Stomach (tissue), 9 donors: ENCODE results near the gene ZNF140. TPM values are rescaled to one million over a fixed set of nuclear protein-coding genes. Genes with fewer than 3 reads are reported as not detected.

Source experiments
- DNase-seq, 2 donors: peaks; one replicate each; pipeline versions ENCODE4 v3.0.0 to v3.0.0-alpha.2; 2013 to 2019
- H3K27ac ChIP-seq, 5 donors: fragments of 200-600 bp in 4 of 5; sonication (generic) in 4 of 5; one replicate each; pipeline ENCODE4 v1.5.1; 2013 to 2019; ENCODE audit warnings: mild to moderate bottlenecking in 1 of 5, moderate library complexity in 1 of 5
- H3K27me3 ChIP-seq, 3 donors: fragments of 200-600 bp; sonication (generic); one replicate each; pipeline ENCODE4 v1.5.1; 2017 to 2019; ENCODE audit warnings: mixed run types in 1 of 3
- H3K36me3 ChIP-seq, 4 donors: fragments of 200-600 bp; sonication (generic); 1 replicate in 3 of 4; 2 replicates in 1 of 4; pipeline ENCODE4 v1.5.1; 2016 to 2019
- H3K4me1 ChIP-seq, 4 donors: fragments of 200-600 bp; sonication (generic); one replicate each; pipeline ENCODE4 v1.5.1; 2016 to 2019
- H3K4me3 ChIP-seq, 4 donors: fragments of 200-600 bp; sonication (generic) in 3 of 4; one replicate each; pipeline ENCODE4 v1.5.1; 2016 to 2019; ENCODE audit warnings: mild to moderate bottlenecking in 1 of 4
- H3K9me3 ChIP-seq, 4 donors: fragments of 200-600 bp; sonication (generic); one replicate each; pipeline ENCODE4 v1.5.1; 2016 to 2019
- EP300 ChIP-seq: sonication (generic); formaldehyde crosslinking; IDR thresholded peaks from one replicate; pipeline ENCODE4 v1.6.1; 2017; ENCODE audit warnings: antibody characterized with exemption
- POLR2A ChIP-seq, 4 donors: fragments of 450-650 bp; IDR thresholded peaks; one replicate each; pipeline ENCODE4 v1.6.1; 2016; ENCODE audit warnings: antibody characterized with exemption in 4 of 4, control low read depth in 2 of 4, mild to moderate bottlenecking in 1 of 4, moderate library complexity in 1 of 4
- POLR2AphosphoS5 ChIP-seq, 3 donors: sonication (generic); formaldehyde crosslinking; IDR thresholded peaks; one replicate each; pipeline ENCODE4 v1.6.1; 2016; ENCODE audit warnings: antibody characterized with exemption in 3 of 3
- WGBS, 5 donors: extraction: QIAGEN DNeasy Blood & Tissue Kit in 3 of 5; methylation state at CpG; one replicate each; pipeline versions ENCODE4 v1.1.5 to v1.1.7; 2013 to 2018; 5-methylcytosine and 5-hydroxymethylcytosine counted together
- intact Hi-C: fragments of 100-400 bp; cut with DNase I; formaldehyde crosslinking; loops from one replicate; pipeline ENCODE4 v1.15.1; 2023; ENCODE audit warnings: low total_unique reads
- polyA plus RNA-seq, 3 donors: library from polyadenylated mRNA; stranded (reverse); fragments of 200-250 nt; gene quantifications; one replicate each; pipeline ENCODE4 v1.2.3, GENCODE V29; 2013
- total RNA-seq, 5 donors: library from RNA; depleted of rRNA; stranded (reverse); fragments of >200 nt; gene quantifications; one replicate each; pipeline versions ENCODE4 v1.1.0 to v1.2.3, GENCODE V29; 2014 to 2016
- TF ChIP-seq, protein P1 (sequence below), 7 experiments: fragments of 450-650 bp in 4 of 7; fragments of 200-600 bp in 3 of 7; sonication (generic) in 3 of 7; IDR thresholded peaks; one replicate each; pipeline ENCODE4 v1.5.1; 2016 to 2019; ENCODE audit warnings: antibody characterized with exemption in 7 of 7, control low read depth in 2 of 7, mild to moderate bottlenecking in 1 of 7
- donor health status: healthy with polysubstance abuse.
- donor health status: Bipolar disorder and iron deficiency.
- donor health status: healthy.

ZNF140 gene
- total and polyA plus RNA-seq, 8 donors: 2.3 to 43.3 (median 15.1) TPM

DNA sequence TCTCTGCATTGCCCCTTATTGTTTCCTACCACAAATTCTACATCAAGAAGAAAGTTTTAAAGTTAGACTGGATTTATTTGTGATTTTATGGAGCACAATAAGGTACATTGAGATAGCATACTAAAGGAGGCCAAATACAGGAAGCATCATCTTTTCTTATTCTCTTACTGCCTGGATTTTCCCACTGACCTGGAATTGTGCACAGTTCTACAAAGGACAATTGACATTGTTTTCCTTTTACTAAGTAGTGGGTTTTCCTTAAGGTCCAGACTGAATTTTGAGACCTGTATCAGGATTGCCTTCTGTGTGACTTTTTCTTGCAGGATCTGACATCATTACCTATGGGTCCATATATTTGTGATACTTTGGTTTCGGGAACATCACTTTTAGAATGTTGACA lies 18.8 kb upstream of the ZNF140 start:
- WGBS, 5 donors: 96 to 100% (median 100%) methylated on average over 1 of the region's 1 CpG
- Histone ChIP-seq H3K4me1 (no peaks in the 10 kb centered on the region), H3K9me3 (peaks cover 95 to 100% (median 99%) of the 10 kb centered on the region in 4 donors), H3K27ac (no peak overlapping the region), H3K4me3 (no peak overlapping the region), H3K36me3 (peaks cover 16 to 55% (median 22%) of the 10 kb centered on the region in 4 donors), H3K27me3 (no peaks in the 10 kb centered on the region)
- TF ChIP-seq POLR2AphosphoS5 (IDR thresholded peaks at IDR 0.05) (no peak), POLR2A (IDR thresholded peaks at IDR 0.05) (no peak), EP300 (no peak)
- TF ChIP-seq, protein P1, sequence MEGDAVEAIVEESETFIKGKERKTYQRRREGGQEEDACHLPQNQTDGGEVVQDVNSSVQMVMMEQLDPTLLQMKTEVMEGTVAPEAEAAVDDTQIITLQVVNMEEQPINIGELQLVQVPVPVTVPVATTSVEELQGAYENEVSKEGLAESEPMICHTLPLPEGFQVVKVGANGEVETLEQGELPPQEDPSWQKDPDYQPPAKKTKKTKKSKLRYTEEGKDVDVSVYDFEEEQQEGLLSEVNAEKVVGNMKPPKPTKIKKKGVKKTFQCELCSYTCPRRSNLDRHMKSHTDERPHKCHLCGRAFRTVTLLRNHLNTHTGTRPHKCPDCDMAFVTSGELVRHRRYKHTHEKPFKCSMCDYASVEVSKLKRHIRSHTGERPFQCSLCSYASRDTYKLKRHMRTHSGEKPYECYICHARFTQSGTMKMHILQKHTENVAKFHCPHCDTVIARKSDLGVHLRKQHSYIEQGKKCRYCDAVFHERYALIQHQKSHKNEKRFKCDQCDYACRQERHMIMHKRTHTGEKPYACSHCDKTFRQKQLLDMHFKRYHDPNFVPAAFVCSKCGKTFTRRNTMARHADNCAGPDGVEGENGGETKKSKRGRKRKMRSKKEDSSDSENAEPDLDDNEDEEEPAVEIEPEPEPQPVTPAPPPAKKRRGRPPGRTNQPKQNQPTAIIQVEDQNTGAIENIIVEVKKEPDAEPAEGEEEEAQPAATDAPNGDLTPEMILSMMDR (IDR thresholded peaks at IDR 0.05): no peak
- intact Hi-C loops: no loop called here
- no peak for DNase-seq

DNA sequence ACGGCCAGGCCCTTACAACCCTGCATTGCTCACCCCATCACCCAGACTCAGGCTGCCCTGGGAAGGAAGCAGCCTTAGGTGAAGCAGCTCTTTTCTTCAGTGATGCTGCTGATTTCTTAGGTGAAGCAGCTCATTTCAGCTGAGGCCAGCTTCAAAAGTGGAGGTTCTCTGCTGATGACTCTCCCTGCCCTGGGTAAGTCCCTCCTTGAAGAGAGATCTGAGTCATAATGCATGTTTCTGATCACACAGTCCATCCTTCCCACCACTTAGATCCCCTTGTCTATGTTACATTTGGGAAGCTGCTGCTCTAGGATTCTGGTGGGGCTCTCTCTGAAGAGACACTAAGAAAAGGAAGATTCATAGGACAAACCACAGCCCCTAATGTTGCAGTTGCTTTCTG lies 17.2 kb upstream of the ZNF140 start:
- WGBS, 5 donors: 93 to 100% (median 94%) methylated on average over 1 of the region's 1 CpG
- intact Hi-C loops: no loop called here
- Histone ChIP-seq H3K36me3 (peaks cover under 1 to 39% (median 6%) of the 10 kb centered on the region in 4 donors), H3K27ac (no peak overlapping the region), H3K4me3 (no peak overlapping the region), H3K9me3 (peaks cover 91 to 100% (median 99%) of the 10 kb centered on the region in 4 donors), H3K4me1 (no peaks in the 10 kb centered on the region), H3K27me3 (no peaks in the 10 kb centered on the region)
- TF ChIP-seq POLR2AphosphoS5 (IDR thresholded peaks at IDR 0.05) (no peak), EP300 (no peak), POLR2A (IDR thresholded peaks at IDR 0.05) (no peak)
- TF ChIP-seq, protein P1 (IDR thresholded peaks at IDR 0.05): no peak
- DNase-seq: no peak

DNA sequence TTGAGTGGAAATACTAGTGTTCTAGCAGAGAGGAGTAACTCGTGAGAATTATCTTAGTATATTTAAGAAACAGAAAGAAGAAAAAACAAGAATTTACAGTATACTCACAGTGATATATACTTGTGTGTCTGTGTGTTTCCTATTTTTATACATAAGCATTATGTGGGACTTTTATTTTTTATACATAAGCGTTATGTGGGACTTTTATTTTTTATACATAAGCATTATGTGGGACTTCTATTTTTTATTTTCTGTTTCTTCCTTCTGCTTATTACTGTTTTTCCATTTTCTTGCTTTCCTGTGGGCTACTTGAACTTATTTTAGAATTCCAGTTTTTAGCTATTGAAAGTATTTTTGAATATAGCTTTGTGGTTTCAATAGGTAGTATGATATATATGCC lies 6.9 kb upstream of the ZNF140 start:
- DNase-seq: no peak

DNA sequence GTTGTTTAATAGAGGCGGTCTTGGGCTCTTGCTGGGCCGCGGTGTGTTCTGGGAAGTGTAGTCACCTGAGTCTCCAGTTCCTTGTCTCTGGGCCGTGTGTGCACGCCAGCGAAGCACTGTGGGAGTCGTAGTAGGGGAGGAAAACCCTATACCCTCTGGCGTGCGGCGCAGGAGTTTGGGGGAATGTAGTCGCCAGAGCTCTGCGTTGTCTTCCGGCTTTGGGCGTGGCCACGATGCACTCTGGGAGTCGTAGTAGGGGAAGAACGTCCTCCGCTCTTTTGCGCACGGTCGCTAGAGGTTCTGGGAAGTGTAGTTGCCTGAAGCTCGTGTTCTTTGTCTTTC lies 726 bp upstream of the ZNF140 start:
- peak; percentile 97 to 100 for DNase-seq
- Histone ChIP-seq H3K4me3 (peak overlapping the region; percentile 69 to 86 (median 82)), H3K27ac (peak overlapping the region; percentile 89 to 99 (median 98)), H3K9me3 (peaks cover 45 to 84% (median 79%) of the 10 kb centered on the region in 4 donors), H3K27me3 (no peaks in the 10 kb centered on the region), H3K36me3 (peaks cover 17 to 33% (median 32%) of the 10 kb centered on the region in 4 donors), H3K4me1 (peaks cover 6 to 20% (median 10%) of the 10 kb centered on the region in 4 donors)
- intact Hi-C loops: no loop called here
- 0 to 1% (median 0%) methylated on average over 20 to 22 of the region's 22 CpGs for WGBS, 5 donors
- TF ChIP-seq POLR2AphosphoS5 (IDR thresholded peaks at IDR 0.05): peak; percentile 52 to 94 (median 91)
- no peak for TF ChIP-seq EP300

More for the DNA sequence above, 6.9 kb upstream of the ZNF140 start:
- no peak overlapping the region for H3K4me3 ChIP-seq
- no peak for TF ChIP-seq POLR2AphosphoS5 (IDR thresholded peaks at IDR 0.05)
- no peak for TF ChIP-seq EP300
- no peak for TF ChIP-seq POLR2A (IDR thresholded peaks at IDR 0.05)
- TF ChIP-seq, protein P1 (IDR thresholded peaks at IDR 0.05): no peak
- no peaks in the 10 kb centered on the region for H3K27me3 ChIP-seq
- intact Hi-C loops: no loop called here
- 85 to 94% (median 89%) methylated on average over 2 of the region's 2 CpGs for WGBS, 5 donors
- H3K36me3 ChIP-seq: no peaks in the 10 kb centered on the region
- H3K4me1 ChIP-seq: no peaks in the 10 kb centered on the region
- H3K9me3 ChIP-seq: peaks cover 56 to 100% (median 95%) of the 10 kb centered on the region in 4 donors
- no peak overlapping the region for H3K27ac ChIP-seq

DNA sequence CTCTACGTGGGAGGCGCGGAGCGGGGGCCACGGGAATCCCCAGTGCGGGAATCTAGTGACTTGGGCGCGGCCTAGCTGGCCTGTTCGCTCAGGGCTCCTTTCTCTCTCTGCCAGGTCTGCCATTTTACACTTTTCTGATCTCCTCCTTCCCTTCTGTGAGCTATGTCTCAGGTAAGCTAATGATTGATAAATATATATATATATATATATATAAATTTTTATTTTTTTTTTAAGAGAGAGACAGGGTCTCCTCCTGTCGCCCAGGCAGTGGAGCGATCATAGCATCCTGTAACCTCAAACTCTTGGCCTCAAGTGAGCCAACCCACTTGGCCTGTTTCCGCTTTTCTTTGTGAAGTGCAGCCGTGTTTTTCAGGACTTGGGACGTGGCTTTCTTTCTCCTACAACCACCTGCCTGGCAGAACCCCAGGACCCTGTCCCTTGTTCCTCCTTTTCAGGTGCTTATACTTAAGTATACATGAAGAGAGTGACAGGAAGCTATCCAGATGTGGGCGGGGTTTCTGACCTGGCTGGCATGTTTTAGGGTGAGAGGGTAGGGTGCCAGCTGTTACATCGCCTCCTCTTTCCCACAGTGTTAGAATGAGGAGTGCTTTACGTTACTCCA lies 547 bp downstream of the ZNF140 start:
- no peak for TF ChIP-seq POLR2A (IDR thresholded peaks at IDR 0.05)
- TF ChIP-seq, protein P1 (IDR thresholded peaks at IDR 0.05): no peak
- Histone ChIP-seq H3K36me3 (peaks cover 29 to 45% (median 44%) of the 10 kb centered on the region in 4 donors), H3K9me3 (peaks cover 39 to 84% (median 79%) of the 10 kb centered on the region in 4 donors), H3K27ac (peak overlapping the region; percentile 89 to 99 (median 98)), H3K4me3 (peak overlapping the region; percentile 69 to 86 (median 82)), H3K27me3 (no peaks in the 10 kb centered on the region), H3K4me1 (peaks cover 6 to 20% (median 10%) of the 10 kb centered on the region in 4 donors)
- intact Hi-C loops: no loop called here
- DNase-seq: peak in 1 of 2 donors; percentile 42
- WGBS, 5 donors: 22 to 26% (median 23%) methylated on average over 17 of the region's 17 CpGs
